Thyroid gland (tissue), 4 donors: ENCODE results near the gene RFX1.

Experiments used
- CTCF ChIP-seq, 6 experiments: fragments of 200-600 bp in 3 of 6; fragments of 450-650 bp in 3 of 6; sonication (generic) in 3 of 6; IDR thresholded peaks; one replicate each; pipeline ENCODE4 v1.5.1; 2016 to 2019; ENCODE audit warnings: antibody characterized with exemption in 6 of 6, mild to moderate bottlenecking in 2 of 6, inconsistent platforms in 1 of 6, moderate library complexity in 1 of 6
- POLR2A ChIP-seq, 2 donors: fragments of 450-650 bp; IDR thresholded peaks; one replicate each; pipeline ENCODE4 v1.6.1; 2017; ENCODE audit warnings: antibody characterized with exemption in 2 of 2, mild to moderate bottlenecking in 2 of 2, moderate library complexity in 1 of 2

- TF ChIP-seq CTCF (IDR thresholded peaks at IDR 0.05) = no peak
- TF ChIP-seq POLR2A (IDR thresholded peaks at IDR 0.05) = no peak
Observed at GRCh38 chr19:13960863-13961784, 45.0 kb downstream of the RFX1 start.
